ENCODE data around the gene KANSL3.

- TF ChIP-seq CTCF (conservative IDR thresholded peaks at IDR 0.05; ENCODE audit: low read depth in 2 of 2) = no peak
- TF ChIP-seq POLR2AphosphoS5 (IDR thresholded peaks at IDR 0.05; ENCODE audit: low read depth) = no peak
- no peak for TF ChIP-seq REST (IDR thresholded peaks at IDR 0.05; ENCODE audit: unreplicated experiment)
- TF ChIP-seq CREB1 (CRISPR knock-in tag; IDR thresholded peaks at IDR 0.05; ENCODE audit: low read depth) = no peak
- no peak for TF ChIP-seq EZH2 (IDR thresholded peaks at IDR 0.05; ENCODE audit: low read depth, unreplicated experiment)
- TF ChIP-seq ZNF114 (CRISPR knock-in tag; IDR thresholded peaks at IDR 0.05) = no peak
- TF ChIP-seq JUNB (IDR thresholded peaks at IDR 0.05; ENCODE audit: unreplicated experiment) = no peak
- TF ChIP-seq NANOG (IDR thresholded peaks at IDR 0.05; ENCODE audit: borderline replicate concordance) = no peak
- no peak for TF ChIP-seq STAT1 (IDR thresholded peaks at IDR 0.05; ENCODE audit: unreplicated experiment)
- no peak for TF ChIP-seq EZH2phosphoT487 (IDR thresholded peaks at IDR 0.05; ENCODE audit: unreplicated experiment)
Observed at GRCh38 chr2:96591054-96591453, 47.1 kb downstream of the KANSL3 start.
